Activated B cell treated with CpG ODN at 0.5 μM for 24 hours (primary cell): ENCODE results near the gene KIAA0232. TPM values are rescaled to one million over a fixed set of nuclear protein-coding genes. Genes with fewer than 3 reads are reported as not detected.

ENCODE experiments used
- ATAC-seq: fragments of 200-7000 bp; cut with Tn5 transposase; one replicate; pipeline ENCODE4 v1.10.0; 2021; ENCODE audit warnings: low read depth, mild to moderate bottlenecking, moderate library complexity
- CTCF ChIA-PET: fragments of 350-600 bp; sonication (Branson Sonifier 250); formaldehyde crosslinking; loops from one replicate; lab custom pipeline; 2021; ENCODE audit warnings: antibody characterized with exemption; lab: Charles Lee
- POLR2A ChIA-PET: fragments of 350-600 bp; sonication (Branson Sonifier 250); formaldehyde crosslinking; loops from one replicate; lab custom pipeline; 2021; ENCODE audit warnings: antibody characterized with exemption; lab: Charles Lee
- DNase-seq: peaks from one replicate; pipeline ENCODE4 v3.0.0; 2022
- H3K27ac Mint-ChIP-seq: one replicate; pipeline ENCODE4 v1.8.0; 2020; ENCODE audit warnings: mixed read lengths
- H3K27me3 Mint-ChIP-seq: one replicate; pipeline ENCODE4 v1.8.0; 2021; ENCODE audit warnings: mixed read lengths
- H3K36me3 Mint-ChIP-seq: one replicate; pipeline ENCODE4 v1.8.0; 2021; ENCODE audit warnings: low read depth, mixed read lengths
- H3K4me1 Mint-ChIP-seq: one replicate; pipeline ENCODE4 v1.8.0; 2021; ENCODE audit warnings: mixed read lengths
- H3K4me3 Mint-ChIP-seq: one replicate; pipeline ENCODE4 v1.8.0; 2020; ENCODE audit warnings: mild to moderate bottlenecking, mixed read lengths
- H3K9me3 Mint-ChIP-seq: one replicate; pipeline ENCODE4 v1.8.0; 2020; ENCODE audit warnings: mixed read lengths
- intact Hi-C: fragments of 100-400 bp; cut with micrococcal nuclease; formaldehyde crosslinking; loops from one replicate; pipeline ENCODE4 v1.15.1; 2024
- total RNA-seq: library from RNA; stranded (reverse); gene quantifications from 2 replicates; pipeline ENCODE4 v1.2.3, GENCODE V29; 2022
- TF ChIP-seq, protein P1 (sequence below): fragments of 200-600 bp; IDR thresholded peaks from one replicate; pipeline ENCODE4 v1.8.0; 2022; ENCODE audit warnings: antibody characterized with exemption, mild to moderate bottlenecking

The KIAA0232 gene
- total RNA-seq, 1 donor from 2014 or later: 15.5 TPM

DNA sequence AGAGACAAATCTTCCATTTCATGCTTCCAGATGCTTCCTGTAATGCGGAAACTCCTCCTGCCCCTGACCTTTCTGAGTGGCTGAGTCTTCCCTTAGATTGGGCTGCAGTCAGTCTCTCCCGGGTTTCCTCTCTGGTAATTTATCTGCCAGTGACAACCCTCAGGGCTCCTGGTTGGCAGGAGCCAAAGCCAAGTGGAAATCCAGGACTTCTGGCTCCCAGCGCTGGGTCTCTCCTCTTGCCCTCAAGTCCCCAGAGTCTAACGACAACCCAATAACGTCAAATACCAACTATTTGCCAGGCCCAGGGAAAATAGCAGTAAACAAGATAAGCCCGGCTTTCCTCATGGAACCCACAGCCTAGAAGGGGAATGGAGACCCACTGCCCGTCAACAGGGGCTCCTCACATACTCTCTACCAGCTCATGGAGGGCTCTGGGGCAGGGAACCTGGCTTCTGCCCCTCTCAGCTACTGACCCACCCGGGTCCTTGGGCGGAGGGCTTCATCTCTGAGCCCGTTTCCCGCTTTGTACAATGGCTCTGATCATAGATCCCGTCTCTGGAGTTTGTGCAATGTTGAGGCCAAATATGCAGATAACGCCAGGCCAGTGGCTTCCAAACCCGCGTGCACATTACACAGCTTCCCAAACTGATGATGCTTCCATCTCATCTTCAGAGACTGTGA lies 126.0 kb downstream of the KIAA0232 start:
- peaks cover 3% of the 10 kb centered on the region for H3K36me3 Mint-ChIP-seq
- DNase-seq (no peak), ATAC-seq (no peak)
- H3K4me1 Mint-ChIP-seq: peaks cover 43% of the 10 kb centered on the region
- POLR2A ChIA-PET: interaction anchor here (0.6 to 5.5 kb wide), 23 partner anchors 9 to 689 kb away, joined by 3 to 56 read pairs (median 8); partner anchors contain the start of genes BLOC1S4, GRPEL1, MRFAP1 and MRFAP1L1
- H3K27ac Mint-ChIP-seq: peak overlapping the region; percentile 83
- peaks cover 5% of the 10 kb centered on the region for H3K27me3 Mint-ChIP-seq
- no peaks in the 10 kb centered on the region for H3K9me3 Mint-ChIP-seq
- CTCF ChIA-PET: interaction anchor here (0.9 to 3.0 kb wide), 4 partner anchors 55 to 161 kb away, joined by 3 to 15 read pairs (median 5); no protein-coding TSS in a partner anchor
- peak overlapping the region; percentile 87 for H3K4me3 Mint-ChIP-seq
- intact Hi-C loops: loop anchor here (1.0 to 2.0 kb wide), 9 partner anchors 9 to 268 kb away; partner anchors contain the start of genes GRPEL1, KIAA0232, MRFAP1 and MRFAP1L1
- TF ChIP-seq, protein P1, sequence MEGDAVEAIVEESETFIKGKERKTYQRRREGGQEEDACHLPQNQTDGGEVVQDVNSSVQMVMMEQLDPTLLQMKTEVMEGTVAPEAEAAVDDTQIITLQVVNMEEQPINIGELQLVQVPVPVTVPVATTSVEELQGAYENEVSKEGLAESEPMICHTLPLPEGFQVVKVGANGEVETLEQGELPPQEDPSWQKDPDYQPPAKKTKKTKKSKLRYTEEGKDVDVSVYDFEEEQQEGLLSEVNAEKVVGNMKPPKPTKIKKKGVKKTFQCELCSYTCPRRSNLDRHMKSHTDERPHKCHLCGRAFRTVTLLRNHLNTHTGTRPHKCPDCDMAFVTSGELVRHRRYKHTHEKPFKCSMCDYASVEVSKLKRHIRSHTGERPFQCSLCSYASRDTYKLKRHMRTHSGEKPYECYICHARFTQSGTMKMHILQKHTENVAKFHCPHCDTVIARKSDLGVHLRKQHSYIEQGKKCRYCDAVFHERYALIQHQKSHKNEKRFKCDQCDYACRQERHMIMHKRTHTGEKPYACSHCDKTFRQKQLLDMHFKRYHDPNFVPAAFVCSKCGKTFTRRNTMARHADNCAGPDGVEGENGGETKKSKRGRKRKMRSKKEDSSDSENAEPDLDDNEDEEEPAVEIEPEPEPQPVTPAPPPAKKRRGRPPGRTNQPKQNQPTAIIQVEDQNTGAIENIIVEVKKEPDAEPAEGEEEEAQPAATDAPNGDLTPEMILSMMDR: no peak

DNA sequence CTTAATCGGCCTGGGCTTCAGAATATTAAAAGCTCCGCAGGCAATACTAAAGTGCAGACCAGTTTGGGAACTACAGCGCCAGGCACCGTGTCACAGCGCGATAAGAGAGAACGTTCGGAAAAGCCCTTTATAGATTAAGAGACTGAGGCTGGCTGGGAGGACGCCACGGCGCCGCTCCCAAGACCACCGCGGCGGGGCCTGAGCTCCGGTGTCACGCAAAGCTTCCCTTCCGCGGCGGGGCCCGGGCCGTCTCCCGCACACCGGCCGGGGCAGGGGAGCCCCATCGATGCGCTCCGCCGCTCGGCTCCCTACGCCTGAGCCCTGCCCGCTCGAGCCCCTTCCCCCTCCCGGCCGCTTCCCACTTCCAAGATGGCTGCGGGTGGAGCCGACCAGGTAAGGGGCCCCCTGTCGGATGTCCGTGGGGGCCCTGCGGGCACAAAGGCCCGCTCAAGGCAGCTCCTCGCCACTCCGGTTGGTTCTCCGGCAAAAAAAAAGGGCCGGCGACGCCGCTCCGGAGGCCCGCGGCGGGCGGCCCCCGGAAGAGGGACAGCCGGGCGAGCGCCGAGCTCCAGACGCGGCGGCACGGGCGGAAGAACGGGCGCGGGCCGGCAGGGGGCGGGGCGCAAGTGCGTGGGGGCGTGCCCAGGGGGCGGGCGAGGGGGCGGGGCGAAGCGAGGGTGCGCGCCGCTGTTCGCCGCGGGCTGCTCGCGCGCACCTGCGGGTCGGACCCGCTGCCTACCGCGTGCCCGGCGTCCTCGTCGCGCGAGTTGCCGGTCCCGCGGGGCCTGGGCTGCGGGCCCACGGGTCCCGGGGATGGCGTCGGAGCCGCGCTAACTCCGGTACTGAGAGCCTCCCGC lies 126.8 kb downstream of the KIAA0232 start, which contains the start of gene TBC1D14:
TBC1D14 (plus strand) TSS at position 714 of the 857 bp plus-strand sequence. CDS start 13,564 bp downstream, outside the sequence.
- peak; percentile 89 for ATAC-seq

DNA sequence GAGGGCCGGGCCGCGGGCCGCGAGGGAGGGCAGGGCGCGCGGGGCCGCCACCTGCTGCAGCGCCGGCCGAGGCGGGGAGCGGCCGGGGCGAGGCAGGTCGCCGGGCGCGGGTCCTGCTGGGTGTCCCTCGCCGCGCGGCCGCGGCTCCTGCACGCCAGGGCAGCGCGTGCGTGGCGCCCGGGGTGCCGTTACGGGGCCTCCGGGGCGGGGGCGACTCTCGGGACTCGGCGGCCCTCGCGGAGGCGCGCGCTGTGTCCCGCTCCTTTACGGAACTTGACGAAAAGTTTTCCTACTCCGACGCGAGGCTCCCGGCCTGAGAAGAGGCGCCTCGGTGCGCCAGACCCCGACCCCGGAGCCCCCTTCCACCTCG lies 127.4 kb downstream of the KIAA0232 start:
- ChIA-PET POLR2A (interaction anchor here (0.7 to 5.5 kb wide), 21 partner anchors 8 to 271 kb away, joined by 3 to 56 read pairs (median 10); partner anchors contain the start of genes BLOC1S4, GRPEL1, MRFAP1 and MRFAP1L1), CTCF (interaction anchor here (0.7 to 3.0 kb wide), 3 partner anchors 77 to 160 kb away, joined by 3 to 15 read pairs (median 7); no protein-coding TSS in a partner anchor)
- TF ChIP-seq, protein P1: no peak
- Mint-ChIP-seq H3K9me3 (no peaks in the 10 kb centered on the region), H3K4me3 (peak overlapping the region; percentile 85), H3K4me1 (peaks cover 45% of the 10 kb centered on the region), H3K36me3 (peaks cover 3% of the 10 kb centered on the region), H3K27me3 (peaks cover 5% of the 10 kb centered on the region), H3K27ac (peak overlapping the region; percentile 86)
- DNase-seq (no peak), ATAC-seq (no peak)
- intact Hi-C loops: loop anchor here (1.0 to 2.0 kb wide), 9 partner anchors 7 to 270 kb away; partner anchors contain the start of genes GRPEL1, KIAA0232, MRFAP1 and MRFAP1L1

More for the DNA sequence above, 126.8 kb downstream of the KIAA0232 start, which contains the start of gene TBC1D14:
- TF ChIP-seq, protein P1: no peak
- ChIA-PET CTCF (interaction anchor here (0.7 to 3.0 kb wide), 5 partner anchors 54 to 161 kb away, joined by 3 to 15 read pairs (median 3); no protein-coding TSS in a partner anchor), POLR2A (interaction anchor here (0.6 to 5.5 kb wide), 25 partner anchors 8 to 271 kb away, joined by 3 to 56 read pairs (median 8); partner anchors contain the start of genes BLOC1S4, GRPEL1, MRFAP1 and MRFAP1L1)
- Mint-ChIP-seq H3K36me3 (peaks cover 3% of the 10 kb centered on the region), H3K9me3 (no peaks in the 10 kb centered on the region), H3K4me1 (peaks cover 43% of the 10 kb centered on the region), H3K4me3 (peak within 1 kb of the TSS; percentile 87), H3K27me3 (peaks cover 5% of the 10 kb centered on the region), H3K27ac (peak within 1 kb of the TSS; percentile 86)
- peak; percentile 88 for DNase-seq
- intact Hi-C loops: loop anchor here (1.0 to 2.0 kb wide), 9 partner anchors 8 to 269 kb away; partner anchors contain the start of genes GRPEL1, KIAA0232, MRFAP1 and MRFAP1L1

DNA sequence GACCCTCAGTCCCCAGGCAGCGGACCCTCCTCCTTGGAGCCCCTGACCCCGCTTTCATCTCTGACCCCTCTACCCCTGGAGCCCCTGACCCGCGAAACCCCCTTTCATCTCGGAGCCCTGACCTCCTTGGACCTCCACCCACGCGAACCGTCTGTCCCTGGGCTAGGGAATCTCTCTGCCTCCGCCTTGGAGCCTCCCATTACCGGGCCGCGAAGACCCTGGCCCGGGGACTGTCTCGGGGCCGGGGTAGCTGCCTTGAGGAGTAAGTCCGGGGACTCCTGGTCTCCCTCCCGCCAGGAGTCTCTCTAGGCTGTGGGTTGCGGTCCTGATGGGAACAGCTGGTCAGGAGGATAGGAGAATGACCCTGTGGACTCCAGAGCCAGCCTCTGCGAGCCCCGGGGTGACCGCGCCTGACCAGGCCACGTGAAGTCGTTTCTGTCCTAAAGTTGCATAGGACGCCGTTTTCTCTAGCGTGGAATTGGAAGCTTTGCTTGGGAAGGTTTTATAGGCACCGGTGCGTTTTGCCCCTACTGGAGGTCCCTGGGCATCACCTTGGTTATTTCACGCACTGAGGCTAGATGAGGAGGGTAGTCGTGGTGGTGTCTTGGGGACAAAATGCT lies 127.9 kb downstream of the KIAA0232 start:
- TF ChIP-seq, protein P1: no peak
- no peak for DNase-seq
- H3K9me3 Mint-ChIP-seq: no peaks in the 10 kb centered on the region
- peaks cover 5% of the 10 kb centered on the region for H3K27me3 Mint-ChIP-seq
- no peak for ATAC-seq
- peaks cover 47% of the 10 kb centered on the region for H3K4me1 Mint-ChIP-seq
- peaks cover 3% of the 10 kb centered on the region for H3K36me3 Mint-ChIP-seq
- intact Hi-C loops: no loop called here
- H3K27ac Mint-ChIP-seq: peak overlapping the region; percentile 86
- peak overlapping the region; percentile 85 for H3K4me3 Mint-ChIP-seq
- ChIA-PET POLR2A (interaction anchor here (1.9 to 5.5 kb wide), 5 partner anchors 53 to 201 kb away, joined by 6 to 55 read pairs (median 14); partner anchors contain the start of genes GRPEL1 and MRFAP1L1), CTCF (interaction anchor here (0.6 to 0.7 kb wide), 2 partner anchors 161 to 251 kb away, joined by 3 to 4 read pairs; no protein-coding TSS in a partner anchor)
